Spleen (tissue), 11 donors: ENCODE measurements around the gene KBTBD3. TPM values are rescaled to one million over a fixed set of nuclear protein-coding genes. Genes with fewer than 3 reads are reported as not detected.

Experiments
- DNase-seq: peaks from one replicate; pipeline ENCODE4 v3.0.0-alpha.2; 2020
- H3K27ac ChIP-seq, 8 donors: fragments of 200-600 bp; sonication (generic) in 7 of 8; 1 replicate in 4 of 8; 2 replicates in 4 of 8; pipeline versions ENCODE4 v1.5.0 to v1.8.0; 2016 to 2021; ENCODE audit warnings: inconsistent platforms in 4 of 8, mild to moderate bottlenecking in 4 of 8, moderate library complexity in 1 of 8
- H3K27me3 ChIP-seq, 7 donors: fragments of 200-600 bp; sonication (generic) in 6 of 7; replicated peaks in 1 of 7; 1 replicate in 4 of 7; 2 replicates in 3 of 7; pipeline versions ENCODE4 v1.5.0 to v1.8.0; 2016 to 2021; ENCODE audit warnings: inconsistent platforms in 3 of 7, mild to moderate bottlenecking in 1 of 7
- H3K36me3 ChIP-seq, 6 donors: fragments of 200-600 bp; sonication (generic) in 5 of 6; 1 replicate in 4 of 6; 2 replicates in 2 of 6; pipeline versions ENCODE4 v1.5.0 to v1.8.0; 2016 to 2021; ENCODE audit warnings: inconsistent platforms in 2 of 6
- H3K4me1 ChIP-seq, 6 donors: fragments of 200-600 bp; sonication (generic) in 5 of 6; 1 replicate in 3 of 6; 2 replicates in 3 of 6; pipeline versions ENCODE4 v1.5.0 to v1.8.0; 2016 to 2021; ENCODE audit warnings: inconsistent platforms in 3 of 6
- H3K4me3 ChIP-seq, 8 donors: fragments of 200-600 bp; sonication (generic) in 7 of 8; 1 replicate in 4 of 8; 2 replicates in 4 of 8; pipeline versions ENCODE4 v1.5.0 to v1.8.0; 2016 to 2021; ENCODE audit warnings: inconsistent platforms in 4 of 8, mild to moderate bottlenecking in 4 of 8, moderate library complexity in 2 of 8
- H3K9me3 ChIP-seq, 8 donors: fragments of 200-600 bp; sonication (generic) in 7 of 8; 1 replicate in 4 of 8; 2 replicates in 4 of 8; pipeline versions ENCODE4 v1.5.0 to v1.8.0; 2016 to 2021; ENCODE audit warnings: inconsistent platforms in 4 of 8
- CTCF ChIP-seq, 11 experiments: fragments of 200-600 bp in 7 of 11; fragments of 450-650 bp in 4 of 11; sonication (generic) in 4 of 11; IDR thresholded peaks in 8 of 11; conservative IDR thresholded peaks in 3 of 11; 1 replicate in 7 of 11; 2 replicates in 4 of 11; pipeline versions ENCODE4 v1.4.0 to v1.8.0; 2016 to 2021; ENCODE audit warnings: antibody characterized with exemption in 11 of 11, inconsistent platforms in 4 of 11, mild to moderate bottlenecking in 1 of 11
- POLR2A ChIP-seq, 3 donors: fragments of 450-650 bp; IDR thresholded peaks; one replicate each; pipeline ENCODE4 v1.5.1; 2017; ENCODE audit warnings: antibody characterized with exemption in 3 of 3, mild to moderate bottlenecking in 1 of 3
- POLR2AphosphoS5 ChIP-seq, 3 donors: sonication (generic); formaldehyde crosslinking; IDR thresholded peaks; one replicate each; pipeline ENCODE4 v1.5.1; 2017; ENCODE audit warnings: antibody characterized with exemption in 3 of 3
- WGBS, 5 donors: extraction: QIAGEN DNeasy Blood & Tissue Kit in 3 of 5; methylation state at CpG; one replicate each; pipeline versions ENCODE4 v1.1.5 to v1.1.7; 2013 to 2018; 5-methylcytosine and 5-hydroxymethylcytosine counted together
- intact Hi-C: fragments of 100-400 bp; cut with DNase I; formaldehyde crosslinking; loops from one replicate; pipeline ENCODE4 v1.15.0; 2023; ENCODE audit warnings: low total_unique reads
- polyA plus RNA-seq, 3 donors: library from polyadenylated mRNA; stranded (reverse); fragments of 200-250 nt; gene quantifications; one replicate each; pipeline ENCODE4 v1.2.1, GENCODE V29; 2013
- total RNA-seq, 7 donors: library from RNA; depleted of rRNA in 3 of 7; stranded (reverse); fragments of >200 nt in 3 of 7; fragmentation: NEBNext Ultra II Directional in 4 of 7; extraction: Animal tissue kit (Norgen Biotek cat#: 25700) in 4 of 7; gene quantifications; one replicate each; pipeline versions ENCODE4 v1.1.0 to v1.2.1, GENCODE V29; 2016 to 2021
- donor health status: healthy with polysubstance abuse.
- donor health status: DM: no; HTN: no; CAD: no; lungs with moderate emphysema.
- donor health status: DM: no; HTN: no; CAD: no.
- donor health status: Bipolar disorder and iron deficiency.
- donor health status: healthy.
- donor health status: DM: no; HTN: no; CAD: no.
- donor health status: DM: yes; HTN: yes; CAD: no.

The KBTBD3 gene
- total and polyA plus RNA-seq, 10 donors, result 3.5 to 15.9 (median 7.6) TPM

- Histone ChIP-seq H3K27me3 (no peaks in the 10 kb centered on the region), H3K4me3 (no peak overlapping the region), H3K4me1 (peaks cover 17 to 82% (median 38%) of the 10 kb centered on the region in 6 donors), H3K27ac (no peak overlapping the region), H3K9me3 (no peaks in the 10 kb centered on the region), H3K36me3 (peaks cover 0 to 61% (median 17%) of the 10 kb centered on the region in 6 donors)
- no peak for DNase-seq
- WGBS, 5 donors, result 70 to 80% (median 75%) methylated on average over 2 of the region's 2 CpGs
- TF ChIP-seq POLR2A (IDR thresholded peaks at IDR 0.05) (no peak), POLR2AphosphoS5 (IDR thresholded peaks at IDR 0.05) (no peak), CTCF (IDR thresholded peaks at IDR 0.05 in 8 of 11, conservative IDR thresholded peaks at IDR 0.05 in 3 of 11) (no peak)
- intact Hi-C loops, result no loop called here
Observed at GRCh38 chr11:106086850-106087249, 9.7 kb upstream of the KBTBD3 start.

- WGBS, 5 donors, result 92 to 100% (median 100%) methylated on average over 1 of the region's 1 CpG
- Histone ChIP-seq H3K27ac (no peak overlapping the region), H3K27me3 (no peaks in the 10 kb centered on the region), H3K4me3 (no peak overlapping the region), H3K36me3 (peaks cover 0 to 58% (median 15%) of the 10 kb centered on the region in 6 donors), H3K4me1 (peaks cover 19 to 82% (median 43%) of the 10 kb centered on the region in 6 donors), H3K9me3 (no peaks in the 10 kb centered on the region)
- intact Hi-C loops, result no loop called here
- DNase-seq, result no peak
- TF ChIP-seq POLR2A (IDR thresholded peaks at IDR 0.05), result no peak
- no peak for TF ChIP-seq CTCF (IDR thresholded peaks at IDR 0.05 in 8 of 11, conservative IDR thresholded peaks at IDR 0.05 in 3 of 11)
- TF ChIP-seq POLR2AphosphoS5 (IDR thresholded peaks at IDR 0.05), result no peak
Observed at GRCh38 chr11:106086135-106086534, 9.0 kb upstream of the KBTBD3 start.

- intact Hi-C loops, result no loop called here
- H3K36me3 ChIP-seq, result peaks cover 0 to 72% (median 22%) of the 10 kb centered on the region in 6 donors
- H3K27ac ChIP-seq, result no peak overlapping the region
- no peak for DNase-seq
- TF ChIP-seq CTCF (IDR thresholded peaks at IDR 0.05 in 8 of 11, conservative IDR thresholded peaks at IDR 0.05 in 3 of 11) (no peak), POLR2AphosphoS5 (IDR thresholded peaks at IDR 0.05) (no peak), POLR2A (IDR thresholded peaks at IDR 0.05) (no peak)
- no peaks in the 10 kb centered on the region for H3K27me3 ChIP-seq
- peaks cover 29 to 83% (median 54%) of the 10 kb centered on the region in 6 donors for H3K4me1 ChIP-seq
- no peaks in the 10 kb centered on the region for H3K9me3 ChIP-seq
- no peak overlapping the region for H3K4me3 ChIP-seq
Observed at GRCh38 chr11:106082096-106082495, 4.9 kb upstream of the KBTBD3 start.

GRCh38 chr11:106077609-106078455 lies 685 bp upstream of the KBTBD3 start, which contains the start of gene AASDHPPT:
AASDHPPT (plus strand) TSS chr11:106077662; CDS start chr11:106077711, 49 bp downstream.
- WGBS, 5 donors, result 0 to 1% (median 1%) methylated on average over 41 to 55 of the region's 55 CpGs
- Histone ChIP-seq H3K27me3 (no peaks in the 10 kb centered on the region), H3K4me1 (peaks cover 28 to 65% (median 53%) of the 10 kb centered on the region in 6 donors), H3K9me3 (no peaks in the 10 kb centered on the region), H3K36me3 (peaks cover 0 to 32% (median 15%) of the 10 kb centered on the region in 6 donors), H3K4me3 (peak within 1 kb of the TSS; percentile 61 to 87 (median 74)), H3K27ac (peak within 1 kb of the TSS; percentile 89 to 98 (median 96))
- TF ChIP-seq POLR2AphosphoS5 (IDR thresholded peaks at IDR 0.05), result peak; percentile 87 to 96 (median 92)
- peak in 1 of 3 donors; percentile 18 for TF ChIP-seq POLR2A (IDR thresholded peaks at IDR 0.05)
- TF ChIP-seq CTCF (IDR thresholded peaks at IDR 0.05 in 8 of 11, conservative IDR thresholded peaks at IDR 0.05 in 3 of 11), result peak in 1 of 11 experiments; percentile 1
- intact Hi-C loops, result no loop called here
- DNase-seq, result no peak
